ENCODE measurements around the gene EIF4G1.

GRCh38 chr3:184368116-184368515, 53.7 kb downstream of the EIF4G1 start:
- TF ChIP-seq, protein P1, sequence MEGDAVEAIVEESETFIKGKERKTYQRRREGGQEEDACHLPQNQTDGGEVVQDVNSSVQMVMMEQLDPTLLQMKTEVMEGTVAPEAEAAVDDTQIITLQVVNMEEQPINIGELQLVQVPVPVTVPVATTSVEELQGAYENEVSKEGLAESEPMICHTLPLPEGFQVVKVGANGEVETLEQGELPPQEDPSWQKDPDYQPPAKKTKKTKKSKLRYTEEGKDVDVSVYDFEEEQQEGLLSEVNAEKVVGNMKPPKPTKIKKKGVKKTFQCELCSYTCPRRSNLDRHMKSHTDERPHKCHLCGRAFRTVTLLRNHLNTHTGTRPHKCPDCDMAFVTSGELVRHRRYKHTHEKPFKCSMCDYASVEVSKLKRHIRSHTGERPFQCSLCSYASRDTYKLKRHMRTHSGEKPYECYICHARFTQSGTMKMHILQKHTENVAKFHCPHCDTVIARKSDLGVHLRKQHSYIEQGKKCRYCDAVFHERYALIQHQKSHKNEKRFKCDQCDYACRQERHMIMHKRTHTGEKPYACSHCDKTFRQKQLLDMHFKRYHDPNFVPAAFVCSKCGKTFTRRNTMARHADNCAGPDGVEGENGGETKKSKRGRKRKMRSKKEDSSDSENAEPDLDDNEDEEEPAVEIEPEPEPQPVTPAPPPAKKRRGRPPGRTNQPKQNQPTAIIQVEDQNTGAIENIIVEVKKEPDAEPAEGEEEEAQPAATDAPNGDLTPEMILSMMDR (IDR thresholded peaks at IDR 0.05; ENCODE audit: low read depth, low read length, poor library complexity, severe bottlenecking): no peak
- TF ChIP-seq EZH2phosphoT487 (IDR thresholded peaks at IDR 0.05; ENCODE audit: borderline replicate concordance, low read length): no peak
